ENCODE results near the gene L2HGDH. TPM values are rescaled to one million over a fixed set of nuclear protein-coding genes. Genes with fewer than 3 reads are reported as not detected.

The L2HGDH gene
- total RNA-seq, 1 experiment from 2014 or later, result 27.8 TPM

- Histone ChIP-seq H3K4me2 (ENCODE audit: low read length) (no peak overlapping the region), H3K9me2 (replicated peaks; ENCODE audit: low read length) (no peaks in the 10 kb centered on the region), H3F3A (ENCODE audit: low read length, unreplicated experiment) (no peaks in the 10 kb centered on the region), H3K36me3 (ENCODE audit: low read depth, low read length) (no peaks in the 10 kb centered on the region), H3K79me2 (ENCODE audit: low read length) (peaks cover 32% of the 10 kb centered on the region), H3K27me3 (ENCODE audit: low read length) (no peaks in the 10 kb centered on the region), H4K20me1 (ENCODE audit: low read length) (0 out of 2 replicates have a peak, but pooled peaks cover 6% of the 10 kb centered on the region), H3K4me3 (ENCODE audit: low read length) (no peak overlapping the region), H2AFZ (ENCODE audit: low read length) (no peak overlapping the region), H3K9me3 (ENCODE audit: low read length) (no peaks in the 10 kb centered on the region), H3K9ac (ENCODE audit: low read length) (no peak overlapping the region), H3K27ac (ENCODE audit: low read length) (no peak overlapping the region), H3K4me1 (ENCODE audit: insufficient read depth, low read length) (peaks cover 12% of the 10 kb centered on the region)
- ChIA-PET CTCF (no interaction called here), POLR2A (ENCODE audit: unreplicated experiment) (no interaction called here)
- TF ChIP-seq EZH2 (IDR thresholded peaks at IDR 0.05; ENCODE audit: low read length, unreplicated experiment) (no peak), EZH2phosphoT487 (IDR thresholded peaks at IDR 0.05; ENCODE audit: borderline replicate concordance, low read length) (no peak)
- TF ChIP-seq, protein P1, sequence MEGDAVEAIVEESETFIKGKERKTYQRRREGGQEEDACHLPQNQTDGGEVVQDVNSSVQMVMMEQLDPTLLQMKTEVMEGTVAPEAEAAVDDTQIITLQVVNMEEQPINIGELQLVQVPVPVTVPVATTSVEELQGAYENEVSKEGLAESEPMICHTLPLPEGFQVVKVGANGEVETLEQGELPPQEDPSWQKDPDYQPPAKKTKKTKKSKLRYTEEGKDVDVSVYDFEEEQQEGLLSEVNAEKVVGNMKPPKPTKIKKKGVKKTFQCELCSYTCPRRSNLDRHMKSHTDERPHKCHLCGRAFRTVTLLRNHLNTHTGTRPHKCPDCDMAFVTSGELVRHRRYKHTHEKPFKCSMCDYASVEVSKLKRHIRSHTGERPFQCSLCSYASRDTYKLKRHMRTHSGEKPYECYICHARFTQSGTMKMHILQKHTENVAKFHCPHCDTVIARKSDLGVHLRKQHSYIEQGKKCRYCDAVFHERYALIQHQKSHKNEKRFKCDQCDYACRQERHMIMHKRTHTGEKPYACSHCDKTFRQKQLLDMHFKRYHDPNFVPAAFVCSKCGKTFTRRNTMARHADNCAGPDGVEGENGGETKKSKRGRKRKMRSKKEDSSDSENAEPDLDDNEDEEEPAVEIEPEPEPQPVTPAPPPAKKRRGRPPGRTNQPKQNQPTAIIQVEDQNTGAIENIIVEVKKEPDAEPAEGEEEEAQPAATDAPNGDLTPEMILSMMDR (conservative IDR thresholded peaks at IDR 0.05; ENCODE audit: low read depth, low read length), result no peak
- ATAC-seq (no peak), DNase-seq (no peak)
- intact Hi-C loops (cut with micrococcal nuclease), result no loop called here
- BruUV-seq (replicated peaks), result no TSS peak
Measured at GRCh38 chr14:50222055-50222613, 89.9 kb downstream of the L2HGDH start.

DNA sequence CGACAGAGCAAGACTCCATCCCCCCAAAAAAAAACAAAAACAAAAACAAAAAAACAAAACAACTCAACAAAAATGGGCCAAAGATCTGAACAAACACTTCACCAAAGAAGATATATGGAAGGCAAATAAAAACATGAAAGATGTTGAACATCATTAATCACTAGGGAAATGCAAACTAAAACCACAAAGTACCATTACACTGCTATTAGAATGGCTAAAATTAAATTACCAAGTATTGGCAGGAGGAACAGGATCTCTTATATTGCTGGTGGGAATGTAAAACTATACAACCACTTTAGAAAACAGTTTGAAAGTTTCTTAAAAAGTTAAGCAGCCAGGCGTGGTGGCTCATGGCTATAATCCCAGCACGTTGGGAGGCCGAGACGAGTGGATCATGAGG is 93.5 kb downstream of the L2HGDH start:
- DNase-seq, result no peak
- no peaks in the 10 kb centered on the region for H3K36me3 ChIP-seq (ENCODE audit: low read depth, low read length)
- intact Hi-C loops (cut with micrococcal nuclease), result no loop called here
- H3F3A ChIP-seq (ENCODE audit: low read length, unreplicated experiment), result no peaks in the 10 kb centered on the region
- H3K9ac ChIP-seq (ENCODE audit: low read length), result no peak overlapping the region
- H3K9me3 ChIP-seq (ENCODE audit: low read length), result no peaks in the 10 kb centered on the region
- H3K4me1 ChIP-seq (ENCODE audit: insufficient read depth, low read length), result no peaks in the 10 kb centered on the region
- H3K4me3 ChIP-seq (ENCODE audit: low read length), result no peak overlapping the region
- ATAC-seq, result no peak
- H3K9me2 ChIP-seq (replicated peaks; ENCODE audit: low read length), result no peaks in the 10 kb centered on the region
- ChIA-PET CTCF (no interaction called here), POLR2A (ENCODE audit: unreplicated experiment) (no interaction called here)
- H4K20me1 ChIP-seq (ENCODE audit: low read length), result no peaks in the 10 kb centered on the region
- H3K79me2 ChIP-seq (ENCODE audit: low read length), result peaks cover 14% of the 10 kb centered on the region
- TF ChIP-seq EZH2 (IDR thresholded peaks at IDR 0.05; ENCODE audit: low read length, unreplicated experiment), result no peak
- TF ChIP-seq, protein P1 (conservative IDR thresholded peaks at IDR 0.05; ENCODE audit: low read depth, low read length), result no peak
- no peak for TF ChIP-seq EZH2phosphoT487 (IDR thresholded peaks at IDR 0.05; ENCODE audit: borderline replicate concordance, low read length)
- H3K27ac ChIP-seq (ENCODE audit: low read length), result no peak overlapping the region
- H3K27me3 ChIP-seq (ENCODE audit: low read length), result no peaks in the 10 kb centered on the region
- H2AFZ ChIP-seq (ENCODE audit: low read length), result no peak overlapping the region
- no peak overlapping the region for H3K4me2 ChIP-seq (ENCODE audit: low read length)
- no TSS peak for BruUV-seq (replicated peaks)

DNA sequence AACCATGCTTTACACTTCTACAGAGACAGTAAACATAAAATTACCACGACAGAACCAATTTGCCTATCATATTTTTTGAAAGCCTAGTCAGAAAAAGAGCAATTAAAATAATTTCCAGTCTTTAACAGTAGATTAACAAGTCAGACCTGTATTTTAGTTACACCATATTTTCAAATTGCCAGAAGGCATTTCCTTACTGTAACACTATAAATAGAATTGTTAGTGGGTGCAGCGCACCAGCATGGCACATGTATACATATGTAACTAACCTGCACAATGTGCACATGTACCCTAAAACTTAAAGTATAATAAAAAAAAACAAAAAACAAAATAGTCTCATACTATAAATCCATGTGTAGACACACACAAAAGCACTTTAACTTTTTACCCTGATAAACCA is 96.6 kb downstream of the L2HGDH start:
- no peak overlapping the region for H3K9ac ChIP-seq (ENCODE audit: low read length)
- ChIA-PET POLR2A (ENCODE audit: unreplicated experiment) (no interaction called here), CTCF (no interaction called here)
- no peaks in the 10 kb centered on the region for H3K9me3 ChIP-seq (ENCODE audit: low read length)
- no peaks in the 10 kb centered on the region for H3K27me3 ChIP-seq (ENCODE audit: low read length)
- H3K4me3 ChIP-seq (ENCODE audit: low read length), result no peak overlapping the region
- H2AFZ ChIP-seq (ENCODE audit: low read length), result no peak overlapping the region
- TF ChIP-seq, protein P1 (conservative IDR thresholded peaks at IDR 0.05; ENCODE audit: low read depth, low read length), result no peak
- TF ChIP-seq EZH2phosphoT487 (IDR thresholded peaks at IDR 0.05; ENCODE audit: borderline replicate concordance, low read length), result no peak
- TF ChIP-seq EZH2 (IDR thresholded peaks at IDR 0.05; ENCODE audit: low read length, unreplicated experiment), result no peak
- H3K4me2 ChIP-seq (ENCODE audit: low read length), result no peak overlapping the region
- H3K9me2 ChIP-seq (replicated peaks; ENCODE audit: low read length), result no peaks in the 10 kb centered on the region
- DNase-seq (no peak), ATAC-seq (no peak)
- no peaks in the 10 kb centered on the region for H3K4me1 ChIP-seq (ENCODE audit: insufficient read depth, low read length)
- intact Hi-C loops (cut with micrococcal nuclease), result no loop called here
- no peak overlapping the region for H3K27ac ChIP-seq (ENCODE audit: low read length)
- BruUV-seq (replicated peaks), result no TSS peak
- H3K79me2 ChIP-seq (ENCODE audit: low read length), result peaks cover 8% of the 10 kb centered on the region; the same call in 1 of the 2 replicates
- H3K36me3 ChIP-seq (ENCODE audit: low read depth, low read length), result no peaks in the 10 kb centered on the region
- no peaks in the 10 kb centered on the region for H3F3A ChIP-seq (ENCODE audit: low read length, unreplicated experiment)
- no peaks in the 10 kb centered on the region for H4K20me1 ChIP-seq (ENCODE audit: low read length)

All from PC-3 (cell line).